ENCODE data around the gene FNDC10.

GRCh38 chr1:1560178-1560577, 39.8 kb downstream of the FNDC10 start:
- TF ChIP-seq CTCF (IDR thresholded peaks at IDR 0.05) (no peak), POLR2A (IDR thresholded peaks at IDR 0.05) (no peak)
